GM21529 (cell line): ENCODE results near the gene BRF1.

Source experiments
- ATAC-seq: cut with Tn5 transposase; IDR thresholded peaks from one replicate; pipeline ENCODE4 v1.9.1; 2021; ENCODE audit not compliant: unreplicated experiment

Gene BRF1

DNA sequence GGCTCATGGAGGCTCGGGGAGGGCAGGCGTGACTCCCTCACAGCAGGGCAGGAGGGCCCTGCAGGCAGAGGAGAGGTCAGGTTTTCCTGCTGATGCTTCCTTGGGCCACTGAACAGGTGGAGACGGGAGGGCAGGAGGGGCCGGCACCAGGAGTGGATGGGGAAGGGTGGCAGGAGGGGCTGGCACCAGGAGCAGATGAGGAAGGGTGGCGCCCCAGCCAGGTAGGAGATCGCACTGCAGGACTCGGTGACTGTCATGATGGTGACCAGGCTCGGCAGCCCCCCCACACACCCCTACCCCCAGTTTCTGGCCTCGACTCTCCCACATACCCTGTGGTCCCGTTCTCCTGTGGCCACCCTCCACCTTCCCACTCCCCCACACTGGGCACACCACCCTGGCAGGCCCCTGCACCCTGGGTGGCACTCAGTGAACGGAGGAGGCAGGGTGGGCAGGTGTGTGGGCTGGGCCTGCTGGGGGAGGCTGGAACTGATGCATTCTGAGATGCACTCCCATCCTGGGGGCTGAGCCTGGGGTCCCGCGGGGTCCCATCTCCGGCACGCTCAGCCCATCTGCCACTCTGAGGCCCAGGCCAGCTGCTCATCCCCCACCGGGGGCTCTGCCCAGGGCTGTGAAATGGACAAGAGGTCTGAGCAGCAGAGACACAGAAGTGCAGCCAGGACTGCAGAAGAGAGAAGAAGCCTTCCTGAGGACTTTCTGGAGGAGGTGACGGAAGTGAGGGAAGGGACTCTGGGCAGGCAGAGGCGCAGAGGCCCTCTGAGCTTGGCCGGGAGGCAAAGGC, 122.5 kb downstream of the BRF1 start:
- no peak for ATAC-seq

DNA sequence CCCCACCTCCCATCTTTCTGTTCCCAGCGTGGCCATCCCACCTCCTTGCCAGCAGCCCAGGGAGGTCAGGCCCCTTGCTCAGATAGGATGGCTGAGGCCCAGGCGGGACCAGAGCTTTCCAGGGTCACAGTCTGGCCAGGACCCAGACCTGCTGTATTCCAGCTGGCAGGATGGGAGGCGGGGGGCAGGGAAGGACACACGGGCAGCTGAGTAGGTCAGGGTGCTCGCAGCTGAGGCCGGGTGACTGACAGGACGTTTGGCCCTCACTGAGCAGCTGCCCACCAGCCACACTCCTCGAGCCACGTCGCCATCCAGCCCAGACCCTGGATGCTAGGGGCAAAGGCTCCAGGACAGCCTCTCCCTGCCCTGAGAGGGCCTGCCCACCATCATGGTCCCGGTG, 123.7 kb downstream of the BRF1 start:
- no peak for ATAC-seq

DNA sequence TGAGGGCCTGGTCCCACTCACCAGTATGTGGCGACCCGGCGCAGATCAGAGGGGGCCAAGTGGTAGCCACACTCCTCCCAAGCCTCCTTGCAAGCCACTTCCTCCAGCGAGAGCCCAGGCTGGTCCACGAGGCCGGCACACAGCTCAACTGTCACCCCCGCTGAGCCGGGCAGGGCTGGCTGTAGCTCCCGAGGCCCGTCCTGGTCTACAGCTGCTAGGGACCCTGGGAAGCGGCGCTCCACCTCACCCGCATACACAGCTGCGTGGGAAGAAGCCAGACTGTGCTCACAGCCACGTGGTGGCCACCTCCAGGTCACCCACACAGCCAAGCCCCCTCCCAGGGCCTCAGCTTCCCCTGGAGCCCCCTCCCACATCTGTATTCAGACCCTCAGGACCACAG, 124.3 kb downstream of the BRF1 start:
- ATAC-seq, result no peak

DNA sequence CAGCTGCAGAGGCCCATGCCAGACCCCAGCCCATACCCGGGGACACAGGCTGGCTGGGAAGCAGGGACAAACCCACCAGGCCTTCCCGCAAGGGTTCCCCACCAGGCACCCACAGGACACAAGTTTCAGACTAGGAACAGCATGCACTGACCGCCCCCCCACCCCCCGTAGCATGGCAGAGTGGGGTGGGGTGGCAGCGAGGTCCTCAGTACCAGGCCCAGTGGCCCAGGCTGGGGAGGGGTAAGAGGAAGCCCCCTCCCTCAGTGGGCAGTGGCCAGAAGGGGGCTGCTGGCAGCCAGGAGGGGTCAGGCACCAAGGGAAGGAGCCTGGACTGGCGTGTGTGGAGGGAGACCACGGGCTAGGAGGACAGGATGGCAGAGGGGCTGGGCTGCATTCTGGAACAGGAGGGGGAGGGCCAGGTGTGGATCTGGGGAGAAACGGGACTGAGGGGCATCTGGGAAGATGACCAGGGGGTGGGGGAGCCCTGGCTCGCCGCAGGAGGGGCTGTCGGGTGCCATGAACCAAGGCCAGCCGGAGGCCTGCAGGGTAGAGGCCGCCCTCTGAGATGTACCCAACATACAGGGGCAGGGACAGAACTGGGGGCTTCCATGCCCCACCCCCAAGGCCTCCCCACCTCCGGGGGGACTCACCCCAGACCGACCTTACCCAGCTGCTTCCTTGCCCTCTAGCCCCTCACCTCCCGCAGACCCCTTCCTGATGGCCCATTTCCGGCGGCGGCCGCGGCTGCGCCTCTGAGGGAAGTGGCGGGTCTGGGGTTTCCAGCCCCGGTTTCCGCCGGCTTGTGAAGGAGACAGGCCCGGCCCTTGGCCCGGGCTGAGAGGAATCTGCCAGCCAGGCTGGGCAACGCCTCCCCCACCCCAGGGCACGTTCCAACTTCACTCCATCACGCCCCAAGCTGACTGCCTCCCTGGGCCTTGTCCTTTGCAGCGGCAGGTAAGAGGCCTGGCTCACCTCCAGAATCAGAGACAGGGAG, 126.6 kb downstream of the BRF1 start:
- ATAC-seq, result no peak

DNA sequence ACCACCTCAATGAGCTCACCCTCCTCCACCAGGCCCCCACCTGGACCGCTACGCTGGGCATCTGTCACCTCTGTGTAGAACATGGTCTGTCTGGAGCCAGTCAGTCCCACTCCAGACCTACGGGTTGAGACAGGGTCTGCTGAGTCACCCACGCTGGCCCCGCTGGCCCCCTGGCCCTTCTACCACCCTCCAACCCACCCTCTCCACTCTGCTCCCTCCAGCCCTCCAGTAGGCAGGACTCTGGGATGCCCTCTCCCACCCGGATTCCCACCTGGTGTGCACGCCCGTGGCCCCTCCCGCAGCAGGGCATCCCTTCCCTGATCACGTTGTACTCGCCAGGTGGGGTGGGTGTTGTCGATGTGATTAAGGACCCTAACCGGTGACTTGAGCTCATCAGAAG, 127.7 kb downstream of the BRF1 start:
- no peak for ATAC-seq

DNA sequence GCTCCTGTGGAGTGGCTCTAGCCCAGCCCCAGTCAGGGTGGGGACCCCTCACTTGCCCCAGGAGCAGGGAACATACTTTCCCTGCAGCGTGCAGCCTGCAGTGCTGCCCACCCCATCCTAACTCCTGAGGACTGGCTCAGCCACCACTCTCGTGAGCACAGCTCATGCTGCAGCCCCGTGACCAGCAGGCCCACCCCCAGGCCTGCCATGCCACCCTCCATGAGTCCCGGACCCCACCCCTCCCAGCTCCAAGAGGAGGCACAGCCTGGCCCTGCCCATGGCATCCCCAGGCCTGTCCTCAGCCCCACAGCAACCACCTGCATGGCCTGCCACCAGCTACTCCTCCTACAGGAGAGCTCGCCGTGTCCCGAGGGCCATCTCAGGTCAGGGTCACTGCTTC, 128.3 kb downstream of the BRF1 start:
- no peak for ATAC-seq

DNA sequence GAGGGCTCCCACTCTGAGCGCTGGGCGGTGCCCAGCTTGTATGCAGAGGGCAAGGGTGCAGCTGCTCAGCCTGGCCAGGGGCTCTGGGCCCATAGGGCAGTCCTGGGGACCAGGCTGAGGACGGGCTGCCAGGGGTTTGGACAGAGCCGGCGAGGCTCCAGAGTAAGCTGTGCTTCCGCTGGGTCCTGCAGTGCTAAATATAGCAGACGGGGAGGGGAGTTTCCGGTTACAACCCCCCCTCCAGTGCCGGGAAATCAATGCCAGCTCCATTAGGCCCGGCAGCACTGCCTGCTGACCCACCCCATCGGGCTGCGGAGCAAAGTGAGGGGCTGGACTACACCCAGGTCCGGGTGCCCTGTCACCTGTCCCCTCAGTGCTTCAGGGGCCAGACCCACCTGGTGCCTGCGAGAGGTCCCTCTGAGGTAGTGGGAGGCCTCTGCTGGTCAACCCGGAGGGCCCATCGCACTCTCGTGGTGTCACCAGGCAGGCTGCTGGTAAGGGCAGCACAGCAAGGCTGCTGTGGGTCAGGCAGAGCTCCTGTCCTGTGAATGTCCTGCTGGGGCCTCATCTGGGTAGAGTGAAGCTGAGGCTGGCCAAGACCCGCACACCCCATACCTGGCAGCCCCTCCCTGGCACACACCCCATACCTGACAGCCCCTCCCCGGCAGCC, 129.7 kb downstream of the BRF1 start:
- ATAC-seq, result no peak

DNA sequence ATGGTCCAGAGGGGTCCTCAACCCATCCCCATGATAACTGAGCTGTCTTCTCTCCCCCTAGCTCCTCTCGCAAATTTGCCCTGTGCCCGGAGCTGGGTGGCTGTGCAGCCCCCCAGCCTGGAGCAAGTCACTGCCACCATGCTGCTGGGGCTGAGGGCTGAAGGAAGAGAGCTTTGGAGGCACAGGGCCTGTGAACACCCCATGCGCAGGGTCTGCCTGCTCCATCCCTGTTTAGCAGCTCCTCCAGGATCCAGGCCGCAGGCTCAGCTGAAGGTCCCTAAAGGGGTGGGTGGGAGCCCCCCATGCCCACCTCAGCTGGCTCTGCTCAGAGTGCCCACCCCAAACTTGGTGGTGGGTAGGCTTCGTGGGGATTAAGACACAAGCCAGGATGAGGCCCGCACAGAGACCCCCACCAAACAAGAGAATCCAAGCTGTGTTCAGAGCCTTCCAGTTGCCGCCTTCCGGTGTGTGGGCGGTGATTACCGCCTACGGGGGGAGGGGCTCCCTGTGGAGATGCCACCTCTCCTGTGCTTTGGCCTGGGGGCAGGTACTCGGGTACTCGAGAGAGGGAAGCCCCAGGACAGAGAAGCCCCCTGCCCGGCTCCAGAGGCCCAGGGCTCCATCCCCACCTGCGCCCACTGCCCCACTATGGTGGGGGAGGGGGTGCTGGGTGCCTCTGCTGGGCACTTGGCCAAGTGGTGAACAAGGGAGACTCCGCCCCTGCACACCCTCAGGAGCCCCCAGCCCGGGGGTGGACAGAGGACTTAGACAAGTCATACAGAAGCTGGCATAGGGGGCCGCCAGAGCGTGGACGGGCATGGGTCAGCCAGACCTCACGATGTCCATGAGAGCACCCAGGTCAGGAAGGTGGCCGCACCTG, 130.8 kb downstream of the BRF1 start:
- no peak for ATAC-seq

DNA sequence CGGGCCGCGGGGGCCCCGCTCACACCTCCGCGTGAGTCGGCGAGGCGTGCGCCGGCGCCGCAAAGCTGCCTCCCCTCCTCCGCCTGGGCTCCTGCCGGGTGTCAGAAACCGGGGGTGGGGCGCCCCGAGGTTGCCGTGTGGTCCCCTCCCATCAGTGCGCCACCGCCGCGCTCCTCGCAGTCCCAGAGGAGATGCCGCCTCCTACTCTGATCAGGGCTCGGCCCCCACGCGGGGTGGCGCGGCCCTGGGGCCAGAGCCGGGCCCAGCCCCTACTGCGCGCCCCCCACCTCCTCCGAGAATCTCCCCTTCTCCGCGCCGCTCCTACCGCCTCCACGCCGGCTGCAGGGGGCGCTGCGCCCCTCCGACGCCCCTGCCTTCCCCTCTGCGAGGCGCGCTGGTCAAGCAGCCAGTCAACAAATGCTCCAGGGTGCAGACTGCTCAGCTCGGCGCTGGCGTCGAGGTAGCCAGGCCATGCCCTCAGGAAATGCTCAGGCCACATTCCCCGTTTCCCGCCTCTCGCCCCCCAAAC, 131.8 kb downstream of the BRF1 start:
- ATAC-seq, result no peak

DNA sequence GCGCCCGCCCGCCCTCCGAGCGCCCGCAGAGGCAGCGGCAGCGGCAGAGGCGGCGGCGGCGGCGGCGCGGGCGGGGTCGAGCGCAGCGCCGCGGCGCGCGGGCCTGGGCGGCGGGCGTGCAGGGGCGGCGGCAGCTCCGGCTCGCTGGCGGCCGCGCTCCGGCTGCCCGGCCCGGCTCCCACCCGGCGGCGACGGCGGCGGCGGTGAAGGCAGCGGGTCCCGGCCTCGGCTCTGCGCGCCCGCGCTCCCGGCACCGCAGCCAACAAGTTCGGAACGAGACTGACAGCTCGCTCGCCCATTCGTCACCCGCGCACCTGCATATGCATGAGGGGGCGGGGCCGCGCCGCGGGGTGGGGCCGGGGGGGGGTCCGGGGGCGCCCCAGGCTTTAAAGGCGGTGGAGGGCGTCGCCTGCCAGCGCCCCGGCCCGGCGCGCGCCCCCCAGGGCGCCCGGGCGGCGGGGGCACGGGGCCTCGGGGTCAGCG, 132.3 kb downstream of the BRF1 start, which contains the start of gene JAG2:
Gene JAG2, minus strand, starts transcription at position 281 of the 483 bp plus-strand sequence. CDS start 356 bp downstream, outside the sequence.
- ATAC-seq, result no peak

DNA sequence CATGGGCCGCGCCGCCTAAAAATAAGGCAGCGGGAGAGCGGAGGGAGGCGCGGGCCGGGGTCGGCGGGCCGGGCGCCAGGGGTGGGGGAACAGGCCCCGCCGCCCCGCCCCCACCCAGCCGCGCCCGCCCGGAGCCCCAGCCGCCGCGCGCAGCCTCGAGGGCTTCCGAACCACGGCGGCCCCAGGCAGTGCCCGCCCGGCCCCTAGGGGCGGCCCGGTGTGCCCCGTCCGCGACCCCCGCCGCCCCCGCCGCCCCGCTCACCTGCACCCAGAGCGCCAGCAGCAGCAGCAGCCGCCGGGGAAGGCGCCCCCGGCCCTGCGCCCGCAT, 132.7 kb downstream of the BRF1 start:
- no peak for ATAC-seq

DNA sequence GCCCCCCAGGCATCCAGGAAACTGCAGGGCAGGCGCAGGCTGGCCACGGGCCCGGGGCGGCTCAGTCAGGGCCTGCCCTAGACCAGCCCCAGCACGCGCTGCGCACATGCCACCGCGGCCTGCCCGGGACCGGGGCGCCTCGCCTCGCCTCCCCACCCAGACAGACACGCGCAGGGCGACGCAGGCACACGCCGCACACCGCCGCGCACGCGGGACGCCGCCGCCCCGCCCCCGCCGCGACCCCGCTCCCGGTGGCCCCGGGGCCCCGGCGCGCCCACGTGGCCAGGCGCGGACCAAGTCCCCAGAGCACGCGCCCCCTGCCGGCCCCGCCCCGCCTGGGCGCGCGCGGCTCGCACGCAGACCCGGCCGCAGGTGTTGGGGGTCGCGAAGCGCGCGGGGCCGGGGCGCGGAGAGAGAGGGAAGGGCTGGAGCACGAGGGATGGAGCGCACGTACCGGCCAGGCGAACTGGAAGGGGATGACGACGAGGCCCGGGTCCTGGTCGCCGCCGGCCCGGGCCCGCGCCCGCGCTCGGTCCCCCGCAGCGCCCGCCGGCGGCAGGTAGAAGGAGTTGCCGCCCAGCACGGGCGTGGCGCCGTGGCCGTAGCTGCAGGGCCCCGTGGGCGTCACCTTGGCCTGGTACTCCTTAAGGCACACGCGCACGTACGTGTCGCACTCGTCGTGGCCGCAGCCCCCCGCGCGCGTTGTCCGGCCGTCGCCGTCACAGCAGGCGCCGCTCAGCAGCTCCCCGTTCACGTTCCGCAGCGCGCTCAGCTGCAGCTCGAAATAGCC, 133.3 kb downstream of the BRF1 start:
- ATAC-seq, result no peak

DNA sequence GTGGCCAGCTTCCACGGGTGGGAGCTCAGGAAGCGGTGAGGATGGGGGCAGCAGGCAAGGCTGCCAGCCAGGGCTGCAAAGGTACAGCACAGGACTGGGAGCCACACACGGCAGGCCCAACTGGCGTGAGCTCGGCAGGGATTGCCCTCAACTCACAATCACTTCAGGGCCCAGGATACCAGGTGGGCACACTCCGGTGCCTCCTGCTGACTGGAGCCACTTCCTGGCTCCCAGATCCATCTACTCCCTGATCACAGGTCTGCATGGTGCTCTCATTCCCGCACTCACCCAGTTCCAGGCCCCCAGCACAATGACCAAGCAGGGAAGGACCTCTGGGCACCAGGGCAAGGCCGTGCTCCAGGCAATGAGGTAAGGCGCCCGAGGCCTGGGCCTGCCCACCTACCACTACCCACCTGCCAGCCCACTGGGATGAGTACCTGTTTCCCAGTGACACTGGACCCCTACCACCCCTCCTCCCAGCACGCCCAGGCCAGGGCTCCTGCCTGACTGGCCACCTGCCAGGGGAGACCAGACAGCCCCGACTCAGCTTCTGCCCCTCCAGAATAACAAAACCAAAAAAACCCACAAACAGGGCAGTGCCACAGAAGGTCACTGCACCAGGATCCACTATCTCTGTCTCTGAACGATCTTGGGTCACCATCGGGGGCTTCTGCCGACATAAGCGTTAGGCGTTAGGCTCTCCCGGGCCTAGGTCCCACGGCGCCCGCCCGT, 134.1 kb downstream of the BRF1 start:
- no peak for ATAC-seq

DNA sequence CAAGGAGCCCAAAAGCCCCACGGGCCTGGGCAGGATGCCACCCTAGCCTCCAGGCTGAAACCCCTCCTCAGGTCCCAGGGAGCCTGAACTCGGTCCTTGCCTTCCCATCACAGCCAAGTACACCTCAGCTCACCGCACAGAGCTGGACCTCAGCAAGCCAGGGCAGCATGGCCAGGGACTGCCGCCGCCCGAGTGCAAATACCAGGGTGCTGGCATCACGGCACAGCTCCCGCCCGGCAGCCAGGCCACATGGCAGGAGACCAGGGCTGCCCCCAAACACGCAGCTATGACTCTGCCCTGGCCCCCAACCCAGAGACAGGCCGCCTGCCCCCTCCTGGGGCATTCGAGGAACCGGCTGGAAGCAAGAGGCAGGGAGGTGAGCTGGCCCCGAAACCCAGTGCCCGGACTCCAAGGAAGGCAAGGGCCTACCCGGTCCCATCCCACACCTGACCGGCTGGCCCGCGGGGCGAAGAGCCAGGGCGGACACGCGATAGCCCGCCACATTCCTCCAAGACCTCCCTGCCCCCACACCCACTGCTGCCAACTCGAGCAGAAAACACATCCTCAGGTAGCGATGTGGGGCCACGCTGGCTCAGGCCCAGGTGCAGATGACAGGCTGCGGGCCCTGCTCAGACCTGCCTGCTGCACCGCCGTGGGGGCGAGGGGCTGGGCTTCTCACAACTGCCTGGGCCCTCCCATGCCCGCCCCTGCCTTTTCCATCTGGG, 134.9 kb downstream of the BRF1 start:
- no peak for ATAC-seq

DNA sequence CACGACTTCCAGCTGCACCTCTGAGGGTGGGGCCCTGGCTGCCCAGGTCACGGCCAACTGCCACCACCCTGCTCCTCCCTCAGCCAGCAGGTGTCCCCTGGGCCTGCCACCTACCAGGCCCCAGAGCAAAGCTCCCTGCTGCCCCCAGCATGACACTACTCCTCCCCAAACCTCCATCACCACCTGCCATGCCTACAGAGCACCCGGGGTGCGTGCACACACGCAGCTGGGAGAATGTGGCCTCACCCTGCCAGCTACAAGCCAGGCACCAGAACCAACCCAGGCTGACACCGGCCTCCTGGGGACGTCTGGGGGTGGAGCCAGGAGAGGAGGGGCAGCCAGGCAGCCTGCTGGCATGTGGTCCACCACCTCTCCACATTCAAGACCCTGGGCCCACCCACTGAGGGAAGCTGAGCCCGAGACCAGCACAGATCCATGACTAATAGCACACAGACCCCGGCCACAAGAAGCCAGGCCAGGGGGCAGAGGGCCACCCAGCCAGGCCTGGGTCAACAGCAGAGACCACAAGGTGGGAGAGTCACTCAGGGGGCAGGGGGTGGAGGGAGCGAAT, 135.6 kb downstream of the BRF1 start:
- no peak for ATAC-seq

DNA sequence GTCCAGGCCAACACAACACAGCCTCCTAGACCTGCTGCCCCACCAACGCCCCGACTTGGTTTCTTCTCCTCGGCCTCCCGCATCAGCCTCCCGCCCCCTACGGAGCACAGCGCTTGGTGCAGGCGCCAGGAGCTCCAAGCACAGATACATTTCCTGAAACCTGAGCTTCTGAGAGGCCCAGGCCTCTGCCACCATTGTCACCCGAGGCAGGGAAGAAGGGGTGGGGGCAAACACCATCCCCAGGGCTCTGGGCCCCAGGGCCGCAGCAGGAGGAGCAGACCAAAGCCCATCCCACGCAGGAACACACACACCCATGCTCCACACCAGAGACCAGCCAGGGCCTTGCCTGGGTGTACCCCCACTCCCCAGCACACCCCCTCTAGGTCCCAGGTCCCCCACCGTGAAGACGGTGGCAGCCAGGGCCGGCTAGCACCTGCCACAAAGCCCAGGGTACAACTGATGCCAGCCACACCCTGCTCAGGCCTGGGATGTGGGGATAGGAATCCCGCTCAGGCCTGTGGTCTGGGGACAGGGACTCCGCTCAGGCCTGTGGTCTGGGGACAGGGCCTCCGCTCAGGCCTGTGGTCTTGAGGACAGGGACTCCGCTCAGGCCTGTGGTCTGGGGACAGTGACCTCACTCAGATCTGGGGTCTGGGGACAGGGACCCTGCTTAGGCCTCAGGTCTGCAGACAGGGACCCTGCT, 137.6 kb downstream of the BRF1 start:
- no peak for ATAC-seq

DNA sequence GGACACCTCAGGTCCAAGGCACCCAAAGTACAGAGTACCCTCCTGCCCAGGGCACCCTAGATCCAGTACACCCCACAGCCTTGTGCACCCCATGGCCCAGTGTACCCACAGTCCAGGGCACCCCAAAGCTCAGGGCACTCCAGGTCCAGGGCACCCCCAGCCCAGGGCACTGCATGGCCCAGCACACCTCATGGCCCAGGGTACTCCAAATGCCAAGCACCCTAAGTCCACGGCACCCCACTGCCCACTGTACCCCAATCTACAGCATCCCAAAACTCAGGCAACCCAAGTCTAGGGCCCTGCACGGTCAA, 138.2 kb downstream of the BRF1 start:
- no peak for ATAC-seq
